ENCODE results near the gene WDR27.

WDR27 gene

GRCh38 chr6:169629256-169629655 lies 72.6 kb downstream of the WDR27 start:
- H3K9ac ChIP-seq (ENCODE audit: low read depth, low read length), result no peak overlapping the region
- H3K36me3 ChIP-seq (ENCODE audit: insufficient read depth, low read length), result peaks cover 7% of the 10 kb centered on the region; the same call in 1 of the 2 replicates
- no peaks in the 10 kb centered on the region for H3K9me3 ChIP-seq (ENCODE audit: control insufficient read depth, insufficient read depth, low read length)
- 0 out of 2 replicates have a peak, but pooled peaks cover 6% of the 10 kb centered on the region for H3K4me1 ChIP-seq (ENCODE audit: insufficient read depth, low read length)

- no peaks in the 10 kb centered on the region for H3K9me3 ChIP-seq (ENCODE audit: control insufficient read depth, insufficient read depth, low read length)
- 0 out of 2 replicates have a peak, but pooled peaks cover 7% of the 10 kb centered on the region for H3K4me1 ChIP-seq (ENCODE audit: insufficient read depth, low read length)
- H3K36me3 ChIP-seq (ENCODE audit: insufficient read depth, low read length), result peaks cover 7% of the 10 kb centered on the region; the same call in 1 of the 2 replicates
- H3K9ac ChIP-seq (ENCODE audit: low read depth, low read length), result no peak overlapping the region
These were observed 73.9 kb downstream of the WDR27 start for GRCh38 chr6:169627736-169628607.

GRCh38 chr6:169626649-169627048 lies 75.2 kb downstream of the WDR27 start:
- H3K4me1 ChIP-seq (ENCODE audit: insufficient read depth, low read length), result peaks cover 21% of the 10 kb centered on the region; the same call in 1 of the 2 replicates
- H3K9me3 ChIP-seq (ENCODE audit: control insufficient read depth, insufficient read depth, low read length), result no peaks in the 10 kb centered on the region
- peaks cover 5% of the 10 kb centered on the region; the same call in 1 of the 2 replicates for H3K36me3 ChIP-seq (ENCODE audit: insufficient read depth, low read length)
- no peak overlapping the region for H3K9ac ChIP-seq (ENCODE audit: low read depth, low read length)

- H3K36me3 ChIP-seq (ENCODE audit: insufficient read depth, low read length), result peaks cover 5% of the 10 kb centered on the region; the same call in 1 of the 2 replicates
- no peaks in the 10 kb centered on the region for H3K9me3 ChIP-seq (ENCODE audit: control insufficient read depth, insufficient read depth, low read length)
- H3K4me1 ChIP-seq (ENCODE audit: insufficient read depth, low read length), result peaks cover 25% of the 10 kb centered on the region; the same call in 1 of the 2 replicates
- no peak overlapping the region for H3K9ac ChIP-seq (ENCODE audit: low read depth, low read length)
These were observed 75.7 kb downstream of the WDR27 start for GRCh38 chr6:169626169-169626568.

GRCh38 chr6:169625376-169625775 lies 76.5 kb downstream of the WDR27 start:
- Histone ChIP-seq H3K36me3 (ENCODE audit: insufficient read depth, low read length) (peaks cover 5% of the 10 kb centered on the region; the same call in 1 of the 2 replicates), H3K9me3 (ENCODE audit: control insufficient read depth, insufficient read depth, low read length) (no peaks in the 10 kb centered on the region), H3K9ac (ENCODE audit: low read depth, low read length) (no peak overlapping the region), H3K4me1 (ENCODE audit: insufficient read depth, low read length) (peaks cover 33% of the 10 kb centered on the region)

GRCh38 chr6:169624785-169625184 lies 77.0 kb downstream of the WDR27 start:
- H3K36me3 ChIP-seq (ENCODE audit: insufficient read depth, low read length), result peaks cover 5% of the 10 kb centered on the region; the same call in 1 of the 2 replicates
- H3K9ac ChIP-seq (ENCODE audit: low read depth, low read length), result no peak overlapping the region
- H3K4me1 ChIP-seq (ENCODE audit: insufficient read depth, low read length), result peaks cover 34% of the 10 kb centered on the region
- no peaks in the 10 kb centered on the region for H3K9me3 ChIP-seq (ENCODE audit: control insufficient read depth, insufficient read depth, low read length)

- Histone ChIP-seq H3K9me3 (ENCODE audit: control insufficient read depth, insufficient read depth, low read length) (no peaks in the 10 kb centered on the region), H3K9ac (ENCODE audit: low read depth, low read length) (no peak overlapping the region), H3K4me1 (ENCODE audit: insufficient read depth, low read length) (peaks cover 34% of the 10 kb centered on the region), H3K36me3 (ENCODE audit: insufficient read depth, low read length) (peaks cover 5% of the 10 kb centered on the region; the same call in 1 of the 2 replicates)
These were observed 77.9 kb downstream of the WDR27 start for GRCh38 chr6:169623975-169624374.

- H3K9me3 ChIP-seq (ENCODE audit: control insufficient read depth, insufficient read depth, low read length), result no peaks in the 10 kb centered on the region
- H3K9ac ChIP-seq (ENCODE audit: low read depth, low read length), result no peak overlapping the region
- peaks cover 5% of the 10 kb centered on the region; the same call in 1 of the 2 replicates for H3K36me3 ChIP-seq (ENCODE audit: insufficient read depth, low read length)
- H3K4me1 ChIP-seq (ENCODE audit: insufficient read depth, low read length), result peaks cover 30% of the 10 kb centered on the region
These were observed 78.5 kb downstream of the WDR27 start for GRCh38 chr6:169623343-169623742.

GRCh38 chr6:169622618-169623017 lies 79.2 kb downstream of the WDR27 start:
- Histone ChIP-seq H3K9me3 (ENCODE audit: control insufficient read depth, insufficient read depth, low read length) (no peaks in the 10 kb centered on the region), H3K36me3 (ENCODE audit: insufficient read depth, low read length) (peaks cover 5% of the 10 kb centered on the region; the same call in 1 of the 2 replicates), H3K9ac (ENCODE audit: low read depth, low read length) (no peak overlapping the region), H3K4me1 (ENCODE audit: insufficient read depth, low read length) (peaks cover 28% of the 10 kb centered on the region)

- H3K4me1 ChIP-seq (ENCODE audit: insufficient read depth, low read length), result peaks cover 28% of the 10 kb centered on the region
- H3K36me3 ChIP-seq (ENCODE audit: insufficient read depth, low read length), result peaks cover 5% of the 10 kb centered on the region
- H3K9ac ChIP-seq (ENCODE audit: low read depth, low read length), result no peak overlapping the region
- H3K9me3 ChIP-seq (ENCODE audit: control insufficient read depth, insufficient read depth, low read length), result peaks cover 4% of the 10 kb centered on the region; the same call in 1 of the 2 replicates
These were observed 80.5 kb downstream of the WDR27 start for GRCh38 chr6:169621311-169621710.

- Histone ChIP-seq H3K4me1 (ENCODE audit: insufficient read depth, low read length) (peaks cover 28% of the 10 kb centered on the region), H3K9me3 (ENCODE audit: control insufficient read depth, insufficient read depth, low read length) (peaks cover 4% of the 10 kb centered on the region; the same call in 1 of the 2 replicates), H3K36me3 (ENCODE audit: insufficient read depth, low read length) (peaks cover 5% of the 10 kb centered on the region), H3K9ac (ENCODE audit: low read depth, low read length) (no peak overlapping the region)
These were observed 81.4 kb downstream of the WDR27 start for GRCh38 chr6:169620171-169621130.

- Histone ChIP-seq H3K36me3 (ENCODE audit: insufficient read depth, low read length) (peaks cover 1% of the 10 kb centered on the region), H3K9me3 (ENCODE audit: control insufficient read depth, insufficient read depth, low read length) (peaks cover 4% of the 10 kb centered on the region; the same call in 1 of the 2 replicates), H3K9ac (ENCODE audit: low read depth, low read length) (no peak overlapping the region), H3K4me1 (ENCODE audit: insufficient read depth, low read length) (peaks cover 28% of the 10 kb centered on the region)
These were observed 82.2 kb downstream of the WDR27 start for GRCh38 chr6:169619650-169620049.

- H3K9me3 ChIP-seq (ENCODE audit: control insufficient read depth, insufficient read depth, low read length), result peaks cover 4% of the 10 kb centered on the region; the same call in 1 of the 2 replicates
- no peak overlapping the region for H3K9ac ChIP-seq (ENCODE audit: low read depth, low read length)
- peaks cover 28% of the 10 kb centered on the region for H3K4me1 ChIP-seq (ENCODE audit: insufficient read depth, low read length)
- no peaks in the 10 kb centered on the region; the same call in 1 of the 2 replicates for H3K36me3 ChIP-seq (ENCODE audit: insufficient read depth, low read length)
These were observed 83.0 kb downstream of the WDR27 start for GRCh38 chr6:169618526-169619490.
